Neuron (in vitro differentiated cells): ENCODE data around the gene ANO9.
"Not testable (repeated sequence)": the region's sequence is repeated elsewhere in the genome, so short reads cannot be mapped to it uniquely, and the experiment has no call there.

Experiments used
- H2AFZ ChIP-seq: one replicate; pipeline ENCODE4 v1.6.1; 2013; ENCODE audit warnings: low read depth, mild to moderate bottlenecking, inconsistent platforms, low read length, moderate library complexity
- H3K27me3 ChIP-seq: one replicate; pipeline ENCODE4 v1.6.1; 2013; ENCODE audit warnings: low read length; ENCODE audit not compliant: insufficient read depth
- H3K36me3 ChIP-seq: one replicate; pipeline ENCODE4 v1.6.1; 2013; ENCODE audit warnings: low read length; ENCODE audit not compliant: insufficient read depth
- H3K4me1 ChIP-seq: one replicate; pipeline ENCODE4 v1.6.1; 2013; ENCODE audit warnings: low read length; ENCODE audit not compliant: insufficient read depth
- H3K4me3 ChIP-seq: 2 replicates; pipeline ENCODE4 v1.5.1; 2013; ENCODE audit warnings: mild to moderate bottlenecking, low read length, moderate library complexity
- H3K9me3 ChIP-seq: one replicate; pipeline ENCODE4 v1.6.1; 2013; ENCODE audit warnings: low read length

ANO9 gene

GRCh38 chr11:429931-430456 is 11.8 kb downstream of the ANO9 start:
- Histone ChIP-seq H3K9me3 (peaks cover 7% of the 10 kb centered on the region), H3K36me3 (no peaks in the 10 kb centered on the region), H3K4me3 (no peak overlapping the region), H3K4me1 (no peaks in the 10 kb centered on the region), H3K27me3 (no peaks in the 10 kb centered on the region), H2AFZ (no peak overlapping the region)

- H3K4me3 ChIP-seq = no peak overlapping the region
- peaks cover 7% of the 10 kb centered on the region for H3K9me3 ChIP-seq
- H2AFZ ChIP-seq = no peak overlapping the region
- H3K4me1 ChIP-seq = no peaks in the 10 kb centered on the region
- H3K27me3 ChIP-seq = no peaks in the 10 kb centered on the region
- H3K36me3 ChIP-seq = no peaks in the 10 kb centered on the region
Measured at GRCh38 chr11:429391-429790, 12.4 kb downstream of the ANO9 start.

GRCh38 chr11:428295-428694 is 13.5 kb downstream of the ANO9 start:
- Histone ChIP-seq H3K4me1 (no peaks in the 10 kb centered on the region), H3K9me3 (peaks cover 7% of the 10 kb centered on the region), H3K4me3 (no peak overlapping the region), H2AFZ (no peak overlapping the region), H3K36me3 (no peaks in the 10 kb centered on the region), H3K27me3 (no peaks in the 10 kb centered on the region)

- H3K9me3 ChIP-seq = peaks cover 7% of the 10 kb centered on the region
- no peaks in the 10 kb centered on the region for H3K36me3 ChIP-seq
- no peaks in the 10 kb centered on the region for H3K4me1 ChIP-seq
- H2AFZ ChIP-seq = no peak overlapping the region
- H3K4me3 ChIP-seq = no peak overlapping the region
- H3K27me3 ChIP-seq = no peaks in the 10 kb centered on the region
Measured at GRCh38 chr11:426851-427250, 15.0 kb downstream of the ANO9 start.

GRCh38 chr11:425301-425700 is 16.5 kb downstream of the ANO9 start:
- no peak overlapping the region for H3K4me3 ChIP-seq
- H3K4me1 ChIP-seq = no peaks in the 10 kb centered on the region
- H2AFZ ChIP-seq = no peak overlapping the region
- peaks cover 7% of the 10 kb centered on the region for H3K9me3 ChIP-seq
- H3K36me3 ChIP-seq = no peaks in the 10 kb centered on the region
- H3K27me3 ChIP-seq = no peaks in the 10 kb centered on the region

- H3K4me1 ChIP-seq, H3K36me3 ChIP-seq, H3K9me3 ChIP-seq, H2AFZ ChIP-seq, H3K27me3 ChIP-seq, H3K4me3 ChIP-seq: not testable (repeated sequence)
Measured at GRCh38 chr11:424766-425165, 17.0 kb downstream of the ANO9 start.

- Histone ChIP-seq H3K9me3 (peaks cover 3% of the 10 kb centered on the region), H3K4me1 (no peaks in the 10 kb centered on the region), H3K27me3 (peaks cover under 1% of the 10 kb centered on the region)
Measured at GRCh38 chr11:424232-424631, 17.6 kb downstream of the ANO9 start.

GRCh38 chr11:422249-422656 is 19.6 kb downstream of the ANO9 start:
- peaks cover 20% of the 10 kb centered on the region for H3K27me3 ChIP-seq
- peaks cover 2% of the 10 kb centered on the region for H3K9me3 ChIP-seq
- H2AFZ ChIP-seq = no peak overlapping the region
- no peaks in the 10 kb centered on the region for H3K4me1 ChIP-seq
- no peaks in the 10 kb centered on the region for H3K36me3 ChIP-seq
- no peak overlapping the region for H3K4me3 ChIP-seq

More at GRCh38 chr11:424232-424631, 17.6 kb downstream of the ANO9 start:
- H3K4me3 ChIP-seq = no peak overlapping the region
- no peaks in the 10 kb centered on the region for H3K36me3 ChIP-seq
- no peak overlapping the region for H2AFZ ChIP-seq

GRCh38 chr11:420911-421321 is 20.9 kb downstream of the ANO9 start:
- peaks cover 33% of the 10 kb centered on the region for H3K27me3 ChIP-seq
- H3K4me1 ChIP-seq = no peaks in the 10 kb centered on the region
- H2AFZ ChIP-seq = no peak overlapping the region
- H3K9me3 ChIP-seq = no peaks in the 10 kb centered on the region
- no peaks in the 10 kb centered on the region for H3K36me3 ChIP-seq
- H3K4me3 ChIP-seq = no peak overlapping the region

GRCh38 chr11:420054-420910 is 21.5 kb downstream of the ANO9 start:
- Histone ChIP-seq H3K27me3 (peaks cover 39% of the 10 kb centered on the region), H2AFZ (no peak overlapping the region), H3K4me1 (no peaks in the 10 kb centered on the region), H3K9me3 (no peaks in the 10 kb centered on the region), H3K4me3 (no peak overlapping the region), H3K36me3 (no peaks in the 10 kb centered on the region)

- peaks cover 47% of the 10 kb centered on the region for H3K27me3 ChIP-seq
- no peaks in the 10 kb centered on the region for H3K9me3 ChIP-seq
- H3K4me3 ChIP-seq = no peak overlapping the region
- H3K4me1 ChIP-seq = no peaks in the 10 kb centered on the region
- H2AFZ ChIP-seq = no peak overlapping the region
- H3K36me3 ChIP-seq = no peaks in the 10 kb centered on the region
Measured at GRCh38 chr11:419248-420005, 22.4 kb downstream of the ANO9 start.

- no peaks in the 10 kb centered on the region for H3K36me3 ChIP-seq
- H3K4me3 ChIP-seq = no peak overlapping the region
- H3K4me1 ChIP-seq = no peaks in the 10 kb centered on the region
- H3K27me3 ChIP-seq = peaks cover 50% of the 10 kb centered on the region
- no peaks in the 10 kb centered on the region for H3K9me3 ChIP-seq
- H2AFZ ChIP-seq = no peak overlapping the region
Measured at GRCh38 chr11:418343-419247, 23.2 kb downstream of the ANO9 start.
